Gastroesophageal sphincter (tissue), 3 donors: ENCODE data around the gene LYL1.

Source experiments
- POLR2AphosphoS5 ChIP-seq: sonication (generic); formaldehyde crosslinking; IDR thresholded peaks from one replicate; pipeline ENCODE4 v1.6.1; 2017; ENCODE audit warnings: antibody characterized with exemption
- TF ChIP-seq, protein P1 (sequence below), 4 experiments: fragments of 200-600 bp in 2 of 4; fragments of 450-650 bp in 2 of 4; sonication (generic) in 1 of 4; IDR thresholded peaks; one replicate each; pipeline ENCODE4 v1.5.1; 2017 to 2019; ENCODE audit warnings: antibody characterized with exemption in 4 of 4, mild to moderate bottlenecking in 2 of 4, moderate library complexity in 2 of 4

DNA sequence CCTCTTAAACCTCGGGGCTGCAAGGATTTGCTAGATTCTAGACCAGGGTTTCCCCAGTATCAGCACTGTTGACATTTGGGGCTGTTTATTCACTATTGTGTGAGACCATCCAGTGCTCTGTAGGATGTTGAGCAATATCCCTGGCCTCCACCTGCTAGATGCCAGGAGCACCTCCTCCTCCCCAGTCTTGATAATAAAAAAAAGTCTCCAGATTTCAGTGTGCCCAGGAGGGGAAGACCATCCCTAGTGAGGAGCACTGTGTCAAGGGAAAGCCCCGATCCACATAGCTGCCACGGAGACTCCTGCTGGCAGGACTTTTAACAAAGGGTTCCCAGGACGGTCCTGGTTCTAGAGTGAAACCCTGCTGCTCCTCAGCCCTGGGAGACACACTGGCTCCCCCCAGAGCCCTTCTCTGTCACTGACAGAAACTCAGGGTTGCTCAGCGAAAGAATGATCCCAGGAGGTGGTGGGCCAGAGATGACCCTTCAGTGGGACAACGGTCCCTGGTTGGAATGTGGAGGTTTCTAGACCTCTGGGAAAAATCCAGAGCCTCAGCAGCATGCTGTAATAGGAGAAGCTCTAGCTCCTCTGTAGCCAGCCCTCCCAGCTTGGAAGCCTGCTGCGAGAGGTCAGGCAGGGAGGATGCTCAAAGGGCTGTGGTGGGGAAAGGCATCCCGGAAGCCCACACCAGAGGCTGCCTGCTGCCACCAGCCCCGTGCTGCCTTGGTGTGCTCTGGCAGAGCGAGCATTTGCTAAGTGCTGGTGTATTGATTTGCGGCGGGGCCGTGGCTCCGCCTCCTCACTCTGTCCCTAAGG is 20.3 kb downstream of the LYL1 start:
- TF ChIP-seq, protein P1, sequence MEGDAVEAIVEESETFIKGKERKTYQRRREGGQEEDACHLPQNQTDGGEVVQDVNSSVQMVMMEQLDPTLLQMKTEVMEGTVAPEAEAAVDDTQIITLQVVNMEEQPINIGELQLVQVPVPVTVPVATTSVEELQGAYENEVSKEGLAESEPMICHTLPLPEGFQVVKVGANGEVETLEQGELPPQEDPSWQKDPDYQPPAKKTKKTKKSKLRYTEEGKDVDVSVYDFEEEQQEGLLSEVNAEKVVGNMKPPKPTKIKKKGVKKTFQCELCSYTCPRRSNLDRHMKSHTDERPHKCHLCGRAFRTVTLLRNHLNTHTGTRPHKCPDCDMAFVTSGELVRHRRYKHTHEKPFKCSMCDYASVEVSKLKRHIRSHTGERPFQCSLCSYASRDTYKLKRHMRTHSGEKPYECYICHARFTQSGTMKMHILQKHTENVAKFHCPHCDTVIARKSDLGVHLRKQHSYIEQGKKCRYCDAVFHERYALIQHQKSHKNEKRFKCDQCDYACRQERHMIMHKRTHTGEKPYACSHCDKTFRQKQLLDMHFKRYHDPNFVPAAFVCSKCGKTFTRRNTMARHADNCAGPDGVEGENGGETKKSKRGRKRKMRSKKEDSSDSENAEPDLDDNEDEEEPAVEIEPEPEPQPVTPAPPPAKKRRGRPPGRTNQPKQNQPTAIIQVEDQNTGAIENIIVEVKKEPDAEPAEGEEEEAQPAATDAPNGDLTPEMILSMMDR (IDR thresholded peaks at IDR 0.05) = peak in 3 of 4 experiments; percentile 20 to 44 (median 41)
- peak; percentile 38 for TF ChIP-seq POLR2AphosphoS5
